A549 (cell line): ENCODE results near the gene ANKRD29. TPM values are rescaled to one million over a fixed set of nuclear protein-coding genes. Genes with fewer than 3 reads are reported as not detected.

Source experiments
- ATAC-seq, 2 experiments: fragments of 200-7000 bp in 1 of 2; fragments of >200 bp in 1 of 2; cut with Nextera tagmentation in 1 of 2; cut with Tn5 transposase in 1 of 2; 3 replicates each; pipeline versions ENCODE4 v1.8.0 to v1.9.1; 2018 to 2020; ENCODE audit warnings: mild to moderate bottlenecking in 1 of 2, moderate library complexity in 1 of 2
- CTCF ChIA-PET: fragments of 300-600 bp; sonication (Branson Sonifier 250); formaldehyde crosslinking; extraction: SDS; loops from one replicate; lab custom pipeline; 2021; ENCODE audit warnings: antibody characterized with exemption, inconsistent platforms; lab: Yijun Ruan, JAX
- POLR2A ChIA-PET: fragments of 350-600 bp; formaldehyde crosslinking; extraction: SDS; loops from one replicate; lab custom pipeline; 2021; ENCODE audit warnings: antibody characterized with exemption, inconsistent platforms; lab: Yijun Ruan, JAX
- DNase-seq, 2 experiments: peaks; one replicate each; pipeline versions ENCODE4 v3.0.0 to v3.0.0-alpha.2; 2011 to 2016; ENCODE audit warnings: low read depth in 1 of 2, low spot score in 1 of 2
- FAIRE-seq: peaks from 2 replicates; lab custom pipeline; 2011; peaks lifted over from hg19 to GRCh38; lab: Jason Lieb, UNC
- H3K27ac ChIP-seq, 2 experiments: fragments of >200 bp; sonication (Bioruptor Twin); formaldehyde crosslinking; 3 replicates each; pipeline ENCODE4 v1.5.1; 2016 to 2017
- H3K4me1 ChIP-seq: fragments of >200 bp; sonication (Bioruptor Twin); formaldehyde crosslinking; 3 replicates; pipeline ENCODE4 v1.6.1; 2016
- H3K4me2 ChIP-seq: fragments of >200 bp; sonication (Bioruptor Twin); formaldehyde crosslinking; 3 replicates; pipeline ENCODE4 v1.6.1; 2016
- H3K4me3 ChIP-seq: fragments of >200 bp; sonication (Bioruptor Twin); formaldehyde crosslinking; 3 replicates; pipeline ENCODE4 v1.5.1; 2016
- H3K9me3 ChIP-seq: fragments of >200 bp; sonication (Bioruptor Twin); formaldehyde crosslinking; 3 replicates; pipeline ENCODE4 v1.6.1; 2016
- BHLHE40 ChIP-seq: IDR thresholded peaks from 2 replicates; pipeline ENCODE4 v1.6.1; 2012; ENCODE audit warnings: low read depth, low read length, inconsistent platforms
- EP300 ChIP-seq, 2 experiments: fragments of >200 bp; sonication (Bioruptor Twin); formaldehyde crosslinking; IDR thresholded peaks; 2 replicates in 1 of 2; 3 replicates in 1 of 2; pipeline ENCODE4 v1.6.1; 2016 to 2017
- ESRRA ChIP-seq: fragments of 150-350 bp; IDR thresholded peaks from 2 replicates; pipeline ENCODE4 v1.6.1; 2014; ENCODE audit warnings: mild to moderate bottlenecking, low read length, borderline replicate concordance
- FOSB ChIP-seq: fragments of 250-450 bp; sonication (Bioruptor Pico); IDR thresholded peaks from 2 replicates; pipeline ENCODE4 v1.5.0; 2020; ENCODE audit warnings: mild to moderate bottlenecking, moderate library complexity
- FOXS1 ChIP-seq: fragments of 250-450 bp; sonication (Bioruptor Pico); IDR thresholded peaks from 2 replicates; pipeline ENCODE4 v1.5.0; 2020; ENCODE audit warnings: mild to moderate bottlenecking, moderate library complexity
- GATA3 ChIP-seq: IDR thresholded peaks from 2 replicates; pipeline ENCODE4 v1.6.1; 2012; ENCODE audit warnings: borderline replicate concordance
- HES2 ChIP-seq: fragments of >200 bp; sonication (Bioruptor Twin); formaldehyde crosslinking; IDR thresholded peaks from 2 replicates; pipeline ENCODE4 v1.6.1; 2016
- HOXB13 ChIP-seq: fragments of 250-450 bp; sonication (Bioruptor Pico); IDR thresholded peaks from 2 replicates; pipeline ENCODE4 v1.5.0; 2020; ENCODE audit warnings: low read depth, mild to moderate bottlenecking, moderate library complexity
- KDM1A ChIP-seq: fragments of 200-600 bp; sonication (generic); IDR thresholded peaks from 2 replicates; pipeline ENCODE4 v1.6.1; 2016; ENCODE audit warnings: low read depth, mild to moderate bottlenecking
- MAFK ChIP-seq: fragments of 450-650 bp; IDR thresholded peaks from 2 replicates; pipeline ENCODE4 v1.6.1; 2014; ENCODE audit not compliant: partially characterized antibody
- NFE2L2 ChIP-seq: fragments of 150-350 bp; conservative IDR thresholded peaks from 2 replicates; pipeline ENCODE4 v1.6.1; 2014; ENCODE audit warnings: low read length
- NR3C1 ChIP-seq: fragments of >200 bp; sonication (Bioruptor Twin); formaldehyde crosslinking; IDR thresholded peaks from 3 replicates; pipeline ENCODE4 v1.6.1; 2017
- POLR2AphosphoS2 ChIP-seq: conservative IDR thresholded peaks from 2 replicates; pipeline ENCODE4 v1.6.1; 2012; ENCODE audit warnings: low read length, improper control_type of control experiment, inconsistent platforms
- RAD21 ChIP-seq, 2 experiments: fragments of >200 bp in 1 of 2; sonication (Bioruptor Twin) in 1 of 2; formaldehyde crosslinking in 1 of 2; IDR thresholded peaks in 1 of 2; conservative IDR thresholded peaks in 1 of 2; 2 replicates in 1 of 2; 3 replicates in 1 of 2; pipeline ENCODE4 v1.6.1; 2012 to 2018; ENCODE audit warnings: inconsistent platforms in 1 of 2
- RCOR1 ChIP-seq: fragments of 150-350 bp; IDR thresholded peaks from 2 replicates; pipeline ENCODE4 v1.6.1; 2014; ENCODE audit warnings: antibody characterized with exemption, low read length, low read depth
- REST ChIP-seq: fragments of 200-600 bp; sonication (generic); IDR thresholded peaks from 2 replicates; pipeline ENCODE4 v1.6.1; 2016; ENCODE audit warnings: antibody characterized with exemption, mild to moderate bottlenecking, moderate library complexity
- RFX5 ChIP-seq: fragments of 450-650 bp; IDR thresholded peaks from 2 replicates; pipeline ENCODE4 v1.7.1; 2014; ENCODE audit warnings: antibody characterized with exemption, mild to moderate bottlenecking, moderate library complexity
- RNF2 ChIP-seq: fragments of 200-600 bp; sonication (generic); IDR thresholded peaks from 2 replicates; pipeline ENCODE4 v1.6.1; 2016; ENCODE audit warnings: low read depth, mild to moderate bottlenecking, antibody characterized with exemption, moderate library complexity, borderline replicate concordance
- SREBF2 ChIP-seq: fragments of 450-650 bp; IDR thresholded peaks from 2 replicates; pipeline ENCODE4 v1.6.1; 2014; ENCODE audit warnings: mild to moderate bottlenecking, moderate library complexity
- USF2 ChIP-seq: fragments of 450-650 bp; IDR thresholded peaks from 2 replicates; pipeline ENCODE4 v1.6.1; 2014; ENCODE audit warnings: antibody characterized with exemption
- ZC3H11A ChIP-seq: fragments of 450-650 bp; IDR thresholded peaks from 2 replicates; pipeline ENCODE4 v1.6.1; 2014; ENCODE audit warnings: antibody characterized with exemption, mild to moderate bottlenecking
- WGBS: methylation state at CpG from one replicate; pipeline ENCODE4 v1.1.6; 2017; ENCODE audit errors: missing lambda C conversion rate; 5-methylcytosine and 5-hydroxymethylcytosine counted together
- polyA plus RNA-seq, 4 experiments: library from polyadenylated mRNA; depleted of rRNA in 3 of 4; stranded (reverse); fragments of >200 nt; fragmentation: RNase III in 1 of 4; extraction: RNeasy Plus Mini Kit Qiagen cat#74134 plus additional on column Dnase treatment in 1 of 4; gene quantifications; 2 replicates in 3 of 4; 3 replicates in 1 of 4; pipeline ENCODE4 v1.2.3, GENCODE V29; 2011 to 2017
- TF ChIP-seq, protein P1 (sequence below): IDR thresholded peaks from 2 replicates; pipeline ENCODE4 v1.6.1; 2012; ENCODE audit warnings: low read depth, borderline replicate concordance

ANKRD29 gene
- polyA plus RNA-seq, 2 of the 4 experiments (the other 2 are of a cell fraction), result 12.4 to 25.4 TPM

GRCh38 chr18:23575309-23575651 lies 87.4 kb downstream of the ANKRD29 start:
- Histone ChIP-seq H3K4me1 (peaks cover 16% of the 10 kb centered on the region; the same call in 2 of the 3 replicates), H3K27ac (no peak overlapping the region), H3K4me2 (no peak overlapping the region), H3K4me3 (no peak overlapping the region), H3K9me3 (no peaks in the 10 kb centered on the region)
- FAIRE-seq (no peak), ATAC-seq (no peak), DNase-seq (no peak)
- ChIA-PET POLR2A (no interaction called here), CTCF (no interaction called here)
- WGBS, result 94% methylated on average over 7 of the region's 7 CpGs
- TF ChIP-seq MAFK (no peak), SREBF2 (no peak), REST (no peak), USF2 (no peak), NFE2L2 (no peak), RFX5 (no peak), HOXB13 (no peak), FOXS1 (CRISPR knock-in tag) (no peak), EP300 (IDR thresholded peaks at IDR 0.05) (no peak), RNF2 (no peak), FOSB (CRISPR knock-in tag) (no peak), NR3C1 (no peak), BHLHE40 (no peak), ZC3H11A (no peak), KDM1A (no peak), POLR2AphosphoS2 (no peak), HES2 (no peak), RCOR1 (no peak), GATA3 (no peak)
- TF ChIP-seq, protein P1, sequence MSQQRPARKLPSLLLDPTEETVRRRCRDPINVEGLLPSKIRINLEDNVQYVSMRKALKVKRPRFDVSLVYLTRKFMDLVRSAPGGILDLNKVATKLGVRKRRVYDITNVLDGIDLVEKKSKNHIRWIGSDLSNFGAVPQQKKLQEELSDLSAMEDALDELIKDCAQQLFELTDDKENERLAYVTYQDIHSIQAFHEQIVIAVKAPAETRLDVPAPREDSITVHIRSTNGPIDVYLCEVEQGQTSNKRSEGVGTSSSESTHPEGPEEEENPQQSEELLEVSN, result no peak

- FAIRE-seq (no peak), ATAC-seq (no peak)
Measured at GRCh38 chr18:23574611-23575308, 88.0 kb downstream of the ANKRD29 start.

More at GRCh38 chr18:23574611-23575308, 88.0 kb downstream of the ANKRD29 start:
- WGBS, result 86% methylated on average over 5 of the region's 5 CpGs
- no peak for DNase-seq
- Histone ChIP-seq H3K9me3 (no peaks in the 10 kb centered on the region), H3K27ac (peak overlapping the region in 1 of 2 experiments; percentile 21; a peak in 2 of 6 replicates), H3K4me1 (peaks cover 15% of the 10 kb centered on the region; the same call in 2 of the 3 replicates), H3K4me3 (no peak overlapping the region), H3K4me2 (peak overlapping the region; percentile 46)
- CTCF ChIA-PET, result interaction anchor here (0.7 kb wide), 1 partner anchor 283 kb away, joined by 3 read pairs; no protein-coding TSS in a partner anchor
- TF ChIP-seq RAD21 (conservative IDR thresholded peaks at IDR 0.05 in 1 of 2, IDR thresholded peaks at IDR 0.05 in 1 of 2) (no peak), MAFK (peak; percentile 73), ESRRA (no peak)
- POLR2A ChIA-PET, result no interaction called here
